ENCODE data around the gene GLCCI1.

GRCh38 chr7:8128449-8129317, 160.1 kb downstream of the GLCCI1 start:
- no peak for TF ChIP-seq CTCF (IDR thresholded peaks at IDR 0.05; ENCODE audit: extremely low read depth in 1 of 2, insufficient read depth in 1 of 2, low read depth in 1 of 2, low read length in 2 of 2)
- no peak for TF ChIP-seq EZH2 (IDR thresholded peaks at IDR 0.05; ENCODE audit: borderline replicate concordance, low read depth, low read length, severe bottlenecking)
- no peak for TF ChIP-seq JUN (IDR thresholded peaks at IDR 0.05; ENCODE audit: borderline replicate concordance, insufficient read depth, insufficient read length, low read depth)
- no peak for TF ChIP-seq MAX (IDR thresholded peaks at IDR 0.05; ENCODE audit: insufficient read depth, insufficient read length)
- no peak for TF ChIP-seq POLR2A (IDR thresholded peaks at IDR 0.05; ENCODE audit: low read depth, low read length)
- no peak for TF ChIP-seq POLR2AphosphoS5 (IDR thresholded peaks at IDR 0.05; ENCODE audit: insufficient read depth, low read depth, low read length)
